CD4-positive, alpha-beta T cell treated with Interleukin-4 for 4 hours (primary cell): ENCODE data around the gene TTC34.
"Not testable (repeated sequence)": the region's sequence is repeated elsewhere in the genome, so short reads cannot be mapped to it uniquely, and the experiment has no call there.

Experiments
- DNase-seq: peaks from one replicate; pipeline ENCODE4 v3.0.0-alpha.2; 2020

Gene TTC34

GRCh38 chr1:2639607-2640521 lies 161.6 kb downstream of the TTC34 start:
- DNase-seq: no peak

GRCh38 chr1:2639203-2639602 lies 162.3 kb downstream of the TTC34 start:
- no peak for DNase-seq

- DNase-seq: no peak
These were observed 162.9 kb downstream of the TTC34 start for GRCh38 chr1:2638466-2639115.

- DNase-seq: no peak
These were observed 163.9 kb downstream of the TTC34 start for GRCh38 chr1:2637442-2638145.

DNA sequence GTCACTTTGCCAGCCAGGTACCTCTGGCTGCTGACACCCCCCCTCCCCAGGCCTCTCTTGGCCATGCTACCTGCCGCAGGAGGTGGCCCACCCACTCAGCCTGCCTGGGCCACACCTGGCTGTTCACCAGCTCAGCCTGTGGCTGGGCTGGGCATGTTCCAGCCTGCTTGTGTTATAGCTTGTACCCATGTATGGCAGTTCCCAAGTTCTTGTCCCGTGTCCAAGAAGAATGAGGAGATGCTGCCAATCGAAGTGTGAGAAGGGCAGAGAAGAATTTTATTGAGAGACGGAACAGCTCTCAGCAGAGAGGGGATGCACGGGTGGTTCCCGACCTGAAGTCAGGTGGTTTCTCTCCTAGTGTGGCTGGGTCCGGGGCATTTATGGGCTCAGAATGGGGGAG lies 164.8 kb downstream of the TTC34 start:
- DNase-seq: no peak

DNA sequence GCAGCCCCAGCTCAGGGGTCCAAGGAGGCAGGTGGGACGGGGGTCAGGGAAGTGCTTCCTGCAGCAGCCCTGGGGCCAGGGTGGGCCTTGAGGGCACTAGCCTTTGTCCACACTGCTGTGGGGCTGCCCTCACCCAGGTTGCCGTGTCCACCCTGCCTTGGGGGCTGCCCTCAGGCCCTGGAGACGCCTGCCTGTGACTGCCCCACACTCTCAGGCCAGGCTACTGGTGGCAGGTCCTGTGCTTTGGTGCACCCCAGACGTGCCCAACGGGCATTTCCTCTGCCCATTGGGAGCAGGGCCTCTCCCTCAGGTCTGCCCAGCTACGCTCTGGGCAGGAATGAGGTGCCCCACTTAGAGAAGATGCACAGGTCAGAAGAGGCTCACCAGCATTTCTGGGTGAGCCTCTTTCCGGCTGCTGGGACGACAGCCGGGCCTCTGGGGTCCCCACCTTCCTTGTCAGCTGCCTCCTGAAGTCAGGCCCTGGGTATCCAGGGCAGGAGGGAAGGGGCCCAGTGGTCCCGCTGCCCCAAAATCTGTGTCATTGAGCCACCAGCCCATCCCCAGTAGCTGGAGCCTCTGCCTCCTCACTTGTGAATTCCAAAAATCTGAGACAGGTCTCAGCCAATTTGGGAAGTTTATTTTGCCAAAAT lies 166.0 kb downstream of the TTC34 start:
- no peak for DNase-seq

- no peak for DNase-seq
These were observed 167.5 kb downstream of the TTC34 start for GRCh38 chr1:2633936-2634491.

DNA sequence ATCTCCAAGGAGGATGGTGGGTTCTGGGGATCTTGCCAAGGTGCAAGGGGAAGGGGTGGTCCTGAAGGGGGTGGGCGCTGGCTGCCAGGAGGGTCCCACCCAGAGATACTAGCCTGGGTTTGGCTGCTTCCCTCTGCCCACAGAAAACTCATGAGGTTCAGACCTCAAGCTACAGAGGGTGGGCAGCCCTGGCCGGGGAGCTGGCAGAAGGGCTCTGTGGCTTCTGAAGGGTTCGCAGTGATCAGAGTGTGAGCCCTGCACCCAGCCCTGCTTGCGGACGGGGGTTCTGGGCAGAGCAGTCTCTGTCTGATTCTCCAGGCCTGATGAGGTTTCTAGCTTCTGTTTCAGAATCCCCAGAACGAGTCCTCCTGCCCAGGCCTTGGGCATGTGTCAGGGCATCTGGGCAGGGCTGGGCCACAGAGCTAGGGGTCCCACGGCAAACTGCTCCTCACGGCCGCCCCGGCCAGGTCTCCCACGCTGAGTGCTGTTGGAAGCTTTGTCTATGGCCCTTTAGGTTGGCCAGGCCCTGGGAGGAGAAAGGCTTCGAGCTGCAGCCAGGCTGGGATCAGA lies 168.0 kb downstream of the TTC34 start:
- no peak for DNase-seq

- DNase-seq: no peak
These were observed 168.7 kb downstream of the TTC34 start, which contains the start of gene MMEL1 for GRCh38 chr1:2632561-2633361. MMEL1 (minus strand) TSS chr1:2633016; CDS start chr1:2629484, 3,532 bp downstream.

DNA sequence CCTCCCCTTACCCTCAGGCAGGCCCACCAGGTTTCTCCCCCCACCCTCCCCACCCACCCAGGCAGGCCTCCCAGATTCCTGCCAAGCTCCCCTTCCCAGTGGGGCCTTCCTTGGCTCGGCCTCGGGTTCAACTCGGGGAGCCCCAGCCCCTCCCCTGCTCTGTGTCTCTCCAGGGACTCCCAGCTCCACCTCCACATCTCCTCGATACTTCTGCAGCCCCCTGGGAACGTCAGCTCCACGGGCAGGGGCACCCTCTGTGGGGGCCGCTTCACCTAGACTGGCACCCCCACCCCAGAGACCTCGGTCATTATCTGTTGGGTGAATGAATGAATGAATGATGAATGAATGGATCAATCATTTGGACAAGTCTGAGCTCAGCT lies 169.5 kb downstream of the TTC34 start:
- DNase-seq: no peak

DNA sequence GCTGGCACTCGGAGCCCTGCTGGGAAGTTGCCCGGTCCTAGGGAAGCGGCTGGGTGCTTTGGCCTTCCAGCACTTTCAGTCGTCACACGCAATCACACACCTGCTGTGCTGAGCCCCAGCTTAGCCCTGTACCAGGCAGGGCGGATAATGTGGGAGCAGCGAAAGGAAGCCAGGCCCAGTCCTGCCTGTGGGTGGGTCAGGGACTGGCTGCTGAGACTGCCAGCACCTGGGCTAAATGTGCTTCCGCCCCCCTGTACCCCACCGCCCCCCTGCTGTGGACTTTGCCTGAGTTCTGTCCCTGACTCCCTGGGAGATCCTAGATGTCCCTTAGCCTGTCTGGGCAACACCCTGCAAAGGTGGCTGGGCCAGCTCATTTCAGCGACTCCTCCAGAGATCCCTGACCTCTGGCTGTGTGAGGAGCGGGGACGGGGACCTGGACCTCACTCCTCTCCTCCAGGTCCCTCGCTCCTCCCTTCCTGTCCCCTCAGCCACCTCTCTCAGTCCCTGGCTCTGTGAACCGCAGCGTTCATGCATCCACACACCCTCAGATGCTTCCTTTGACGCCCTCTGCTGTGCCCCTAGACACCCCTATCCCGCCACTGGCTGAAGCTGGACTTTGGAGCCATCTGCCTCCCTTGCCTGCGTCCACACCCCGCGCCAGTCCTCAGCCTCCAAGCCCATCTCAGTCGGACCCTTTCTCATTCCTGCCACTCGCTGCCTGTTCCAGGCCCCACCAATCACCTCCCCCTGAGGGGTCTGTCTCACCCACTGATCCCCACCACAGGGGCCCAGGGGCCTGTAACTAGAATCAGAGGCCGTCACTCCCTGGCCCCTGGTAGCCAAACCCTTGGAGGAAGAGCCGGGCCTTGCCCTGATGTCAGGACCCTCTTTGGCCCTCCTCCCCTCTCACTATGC lies 170.1 kb downstream of the TTC34 start:
- no peak for DNase-seq

DNA sequence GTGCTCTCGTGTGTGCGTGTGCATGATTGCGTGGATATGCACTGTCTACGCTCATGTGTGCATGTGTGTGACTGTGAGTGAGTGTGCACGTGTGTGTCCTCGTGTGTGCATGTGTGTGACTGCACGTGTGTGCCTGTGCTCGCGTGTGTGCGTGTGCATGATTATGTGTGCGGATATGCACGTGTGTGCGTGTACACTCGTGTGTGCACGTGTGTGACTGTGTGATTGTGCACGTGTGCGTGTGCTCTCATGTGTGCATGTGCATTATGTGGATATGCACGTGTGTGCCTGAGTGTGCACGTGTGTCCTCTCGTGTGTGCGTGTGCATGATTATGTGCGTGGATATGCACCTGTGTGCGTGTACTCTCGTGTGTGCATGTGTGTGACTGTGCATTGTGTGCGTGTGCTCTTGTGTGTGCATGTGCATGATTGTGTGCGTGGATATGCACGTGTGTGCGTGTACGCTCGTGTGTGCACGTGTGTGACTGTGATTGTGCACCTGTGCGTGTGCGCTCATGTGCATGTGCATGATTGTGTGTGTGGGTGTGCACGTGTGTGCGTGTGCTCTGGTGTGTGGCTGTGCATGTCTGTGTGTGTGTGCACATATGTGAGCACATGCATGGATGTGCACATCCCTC lies 170.9 kb downstream of the TTC34 start:
- no peak for DNase-seq

DNA sequence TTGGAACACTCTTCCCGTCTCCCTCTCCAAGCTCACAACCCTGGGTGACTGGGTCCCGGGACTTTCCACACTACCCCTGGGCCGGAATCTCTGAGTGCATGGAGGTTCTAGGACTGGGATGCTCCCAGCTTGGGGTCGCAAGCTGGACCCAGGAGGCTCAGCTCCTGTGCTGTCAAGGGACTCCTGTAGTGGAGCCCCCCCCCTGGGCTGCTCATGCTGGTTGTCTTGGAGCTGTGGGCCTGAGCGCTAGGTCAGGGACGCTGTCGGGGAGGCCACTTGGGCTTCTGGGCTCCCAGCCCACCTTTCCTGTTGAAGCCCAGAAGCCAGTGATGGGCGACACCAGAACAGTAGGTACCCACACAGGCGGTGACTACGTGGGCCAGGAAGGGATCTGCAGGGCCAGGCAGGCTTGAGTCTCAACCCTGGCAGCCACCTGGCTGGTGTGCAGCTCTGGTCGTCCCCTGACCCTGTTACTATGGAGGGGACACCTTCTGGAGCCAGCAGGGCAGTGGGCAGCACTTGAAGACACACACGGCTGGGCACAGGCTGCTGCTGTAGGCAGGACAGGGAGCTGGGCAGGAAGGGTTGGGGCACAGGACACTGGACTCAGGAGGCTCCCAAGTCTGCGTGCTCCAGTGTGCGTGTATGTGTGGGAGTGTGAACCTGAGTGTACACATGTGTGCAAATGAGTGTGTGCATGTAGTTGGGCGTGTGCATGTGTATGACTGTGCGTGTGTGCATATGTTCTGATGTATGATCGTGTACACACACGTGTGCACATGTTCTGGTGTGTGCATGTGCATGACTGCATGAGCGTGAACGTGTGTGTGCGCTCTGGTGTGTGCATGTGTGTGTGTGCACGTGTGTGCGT lies 171.6 kb downstream of the TTC34 start:
- DNase-seq: no peak

DNA sequence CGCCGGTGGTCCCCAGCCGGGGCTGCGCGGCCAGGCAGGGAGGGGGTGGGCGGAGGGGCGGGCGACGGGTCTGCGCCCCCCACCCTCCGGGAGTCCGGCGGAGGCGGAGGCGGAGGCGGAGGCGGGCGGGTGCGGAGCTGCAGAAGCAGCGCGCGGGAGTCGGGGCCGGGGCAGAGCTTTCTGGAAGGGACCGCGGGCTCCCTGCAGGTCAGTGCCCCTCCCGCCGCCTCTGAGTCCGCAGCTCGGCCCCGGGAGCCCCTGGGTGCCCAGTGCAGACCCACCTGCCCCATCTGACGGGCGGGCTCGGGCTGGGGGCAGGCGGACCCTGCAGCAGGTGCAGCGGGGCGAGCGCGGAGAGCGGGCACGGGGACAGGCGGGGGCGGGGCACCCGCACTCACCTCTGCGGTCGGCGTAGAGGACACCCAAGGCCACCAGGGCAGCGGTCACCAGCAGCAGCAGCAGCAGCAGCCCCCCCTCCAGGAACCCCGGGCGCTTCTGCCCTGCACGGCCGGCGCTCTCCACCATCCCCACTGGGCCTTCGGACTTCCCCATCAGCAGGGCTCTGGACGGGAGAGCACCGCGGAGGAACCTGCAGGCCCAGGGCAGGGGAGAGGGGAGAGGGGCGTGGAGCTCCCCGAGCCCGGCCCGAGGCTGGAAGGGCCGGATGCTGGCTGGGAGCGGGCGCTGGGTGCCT lies 172.4 kb downstream of the TTC34 start:
- DNase-seq: no peak

DNA sequence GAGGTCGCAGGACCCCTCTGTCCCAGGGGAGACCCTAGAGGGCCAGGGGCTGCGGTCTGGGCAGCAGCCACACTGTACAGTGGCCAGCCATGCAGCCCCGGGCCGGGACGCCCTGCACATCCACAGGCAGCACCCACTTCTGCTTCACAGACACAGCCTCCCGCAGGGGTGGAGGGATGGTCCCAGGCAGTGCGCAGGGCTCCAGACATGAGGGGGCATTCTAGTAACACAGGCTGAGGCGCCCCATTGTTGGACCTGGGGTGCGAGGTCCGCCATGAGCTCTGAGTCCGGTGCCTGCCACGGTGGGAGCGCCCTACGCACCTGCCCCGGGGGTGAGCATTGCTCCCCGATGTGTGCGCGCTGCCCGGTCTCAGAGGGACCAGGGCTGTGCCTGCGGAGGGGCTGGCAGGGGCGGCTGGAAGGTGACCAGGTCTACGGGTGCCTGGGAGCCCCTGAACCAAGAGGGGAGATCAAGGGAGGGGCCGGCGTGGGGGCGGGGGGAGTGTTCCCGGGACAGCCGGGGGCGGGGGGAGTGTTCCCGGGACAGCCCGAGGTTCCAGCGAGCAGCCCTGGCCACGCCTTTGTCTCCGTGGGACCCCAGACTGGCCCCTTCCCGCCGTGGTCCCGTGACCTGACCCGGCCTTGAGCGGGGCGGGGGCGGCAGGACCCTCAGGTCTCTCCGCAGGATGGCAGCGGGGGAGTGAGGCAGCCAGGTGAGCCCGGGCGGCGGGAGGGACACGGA lies 173.1 kb downstream of the TTC34 start:
- no peak for DNase-seq

- no peak for DNase-seq
These were observed 173.7 kb downstream of the TTC34 start for GRCh38 chr1:2627746-2628145.

DNA sequence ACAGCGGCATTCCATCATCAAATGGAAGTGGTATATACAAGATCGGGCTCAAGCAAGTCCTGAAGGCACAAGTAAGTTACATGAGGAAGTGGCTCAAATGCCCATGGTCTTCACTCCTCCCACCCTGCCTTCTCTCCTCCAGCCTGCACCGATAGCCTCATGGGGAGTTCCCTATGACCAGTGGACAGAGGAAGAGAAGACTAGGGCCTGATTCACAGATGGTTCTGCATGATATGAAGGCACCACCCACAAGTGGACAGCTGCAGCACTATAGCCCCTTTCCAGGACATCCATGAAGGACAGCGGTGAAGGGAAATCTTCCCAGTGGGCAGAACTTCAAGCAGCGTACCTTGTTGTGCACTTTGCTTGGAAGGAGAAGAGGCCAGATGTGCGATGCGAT lies 175.7 kb downstream of the TTC34 start:
- DNase-seq: not testable (repeated sequence)
